K562 (cell line): ENCODE results near the gene MXI1. TPM values are rescaled to one million over a fixed set of nuclear protein-coding genes. Genes with fewer than 3 reads are reported as not detected.

Experiments
- DLX4 ChIP-seq: fragments of 250-450 bp; sonication (Bioruptor Pico); IDR thresholded peaks from 2 replicates; pipeline ENCODE4 v1.6.1; 2021; ENCODE audit warnings: mild to moderate bottlenecking
- FOS ChIP-seq: IDR thresholded peaks from 3 replicates; pipeline ENCODE4 v1.6.1; 2011; ENCODE audit not compliant: insufficient read length; ENCODE audit errors: extremely low read depth
- FOXP4 ChIP-seq: sonication (generic); formaldehyde crosslinking; IDR thresholded peaks from 2 replicates; pipeline ENCODE4 v1.8.0; 2022; ENCODE audit warnings: mild to moderate bottlenecking, missing genetic modification reagents, borderline replicate concordance
- HEY1 ChIP-seq: fragments of 250-450 bp; sonication (Bioruptor Pico); IDR thresholded peaks from 2 replicates; pipeline ENCODE4 v1.5.0; 2020; ENCODE audit warnings: mild to moderate bottlenecking, moderate library complexity, borderline replicate concordance
- HNRNPL ChIP-seq: fragments of 200-400 bp; formaldehyde crosslinking; IDR thresholded peaks from 2 replicates; pipeline ENCODE4 v1.6.1; 2017; ENCODE audit warnings: low read depth, mild to moderate bottlenecking, low read length
- ILK ChIP-seq: fragments of 450-650 bp; IDR thresholded peaks from 2 replicates; pipeline ENCODE4 v1.6.1; 2016; ENCODE audit warnings: missing genetic modification characterization, low read depth, mild to moderate bottlenecking, missing compliant biosample characterization, moderate library complexity, borderline replicate concordance
- KDM2B ChIP-seq: fragments of 250-450 bp; sonication (Bioruptor Pico); IDR thresholded peaks from 2 replicates; pipeline ENCODE4 v1.8.0; 2021; ENCODE audit warnings: mild to moderate bottlenecking, moderate library complexity
- KLF16 ChIP-seq: IDR thresholded peaks from 2 replicates; pipeline ENCODE4 v1.6.1; 2016; ENCODE audit warnings: antibody characterized with exemption
- MAZ ChIP-seq, 2 experiments: fragments of 450-650 bp in 1 of 2; sonication (generic) in 1 of 2; formaldehyde crosslinking; IDR thresholded peaks in 1 of 2; conservative IDR thresholded peaks in 1 of 2; 2 replicates each; pipeline versions ENCODE4 v1.4.0 to v1.5.0; 2020; ENCODE audit warnings: mild to moderate bottlenecking in 1 of 2, missing genetic modification reagents in 1 of 2
- MLX ChIP-seq, 2 experiments: fragments of 450-650 bp in 1 of 2; sonication (generic) in 1 of 2; formaldehyde crosslinking; conservative IDR thresholded peaks; 2 replicates each; pipeline versions ENCODE4 v1.4.0 to v1.8.1; 2020 to 2022; ENCODE audit warnings: mild to moderate bottlenecking in 1 of 2, missing genetic modification reagents in 1 of 2
- OTX1 ChIP-seq: fragments of 450-650 bp; formaldehyde crosslinking; IDR thresholded peaks from 2 replicates; pipeline ENCODE4 v1.4.0; 2022; ENCODE audit warnings: mild to moderate bottlenecking
- RBM14 ChIP-seq: fragments of 200-400 bp; formaldehyde crosslinking; IDR thresholded peaks from 2 replicates; pipeline ENCODE4 v1.6.1; 2018; ENCODE audit warnings: low read depth, mild to moderate bottlenecking, low read length, moderate library complexity, borderline replicate concordance; ENCODE audit not compliant: insufficient read depth
- RBM22 ChIP-seq: fragments of 200-400 bp; formaldehyde crosslinking; IDR thresholded peaks from 2 replicates; pipeline ENCODE4 v1.6.1; 2018; ENCODE audit warnings: low read length, low read depth; ENCODE audit not compliant: poor library complexity, severe bottlenecking
- RREB1 ChIP-seq: fragments of 250-450 bp; sonication (Bioruptor Pico); IDR thresholded peaks from 2 replicates; pipeline ENCODE4 v1.4.0; 2020
- TAF1 ChIP-seq: IDR thresholded peaks from 2 replicates; pipeline ENCODE4 v1.6.1; 2011; ENCODE audit warnings: mild to moderate bottlenecking, low read length, moderate library complexity; ENCODE audit not compliant: insufficient read depth, control insufficient read depth, severe bottlenecking; ENCODE audit errors: extremely low read depth
- TAF15 ChIP-seq: fragments of 200-400 bp; formaldehyde crosslinking; IDR thresholded peaks from 2 replicates; pipeline ENCODE4 v1.6.1; 2017; ENCODE audit warnings: mild to moderate bottlenecking, low read depth, low read length, moderate library complexity
- TAL1 ChIP-seq: fragments of 450-650 bp; IDR thresholded peaks from 2 replicates; pipeline ENCODE4 v1.6.1; 2016; ENCODE audit warnings: mild to moderate bottlenecking
- ZC3H11A ChIP-seq: IDR thresholded peaks from 2 replicates; pipeline ENCODE4 v1.6.1; 2012; ENCODE audit warnings: low read depth, low read length, improper control_type of control experiment
- polyA plus RNA-seq, 8 experiments: library from polyadenylated mRNA; depleted of rRNA in 4 of 8; stranded (reverse) in 5 of 8; unstranded in 3 of 8; fragments of >200 nt; fragmentation: Nextera tagmentation in 2 of 8; fragmentation: Illumina TruSeq in 1 of 8; extraction: Ambion mirVana in 2 of 8; extraction: Trizol in 1 of 8; gene quantifications; 2 replicates each; pipeline versions ENCODE4 v1.2.1 to v1.2.3, GENCODE V29; 2011 to 2014; ENCODE audit warnings: inconsistent platforms in 1 of 8, missing spikeins in 1 of 8
- total RNA-seq, 7 experiments: library from RNA; depleted of rRNA in 6 of 7; stranded (reverse); fragments of >200 nt in 6 of 7; fragmentation: Illumina TruSeq in 2 of 7; extraction: Trizol in 2 of 7; gene quantifications; 2 replicates each; pipeline versions ENCODE4 v1.2.1 to v1.2.3, GENCODE V29; 2011 to 2021; ENCODE audit warnings: low replicate concordance in 1 of 7

MXI1 gene
- total and polyA plus RNA-seq, 9 of the 15 experiments (the other 6 are each of a cell fraction or from before 2014, with no cell fraction given) = 9.1 to 23.7 (median 14.8) TPM

- no peak for TF ChIP-seq RREB1
- no peak for TF ChIP-seq DLX4 (CRISPR knock-in tag)
- TF ChIP-seq ILK (tag) = no peak
- no peak for TF ChIP-seq TAF15
- no peak for TF ChIP-seq RBM22
- TF ChIP-seq FOS = no peak
- TF ChIP-seq RBM14 = no peak
- TF ChIP-seq HNRNPL = peak; percentile 52; the same call in 1 of the 2 replicates
- TF ChIP-seq KDM2B = no peak
- TF ChIP-seq KLF16 = no peak
- TF ChIP-seq HEY1 (CRISPR knock-in tag) = no peak
- no peak for TF ChIP-seq ZC3H11A
- TF ChIP-seq MLX (CRISPR knock-in tag; conservative IDR thresholded peaks at IDR 0.05) = no peak
- TF ChIP-seq OTX1 = no peak
- TF ChIP-seq TAF1 = peak; percentile 36
- peak in 1 of 2 experiments; percentile 87; a peak in 2 of 4 replicates for TF ChIP-seq MAZ (CRISPR knock-in tag; conservative IDR thresholded peaks at IDR 0.05 in 1 of 2, IDR thresholded peaks at IDR 0.05 in 1 of 2)
- TF ChIP-seq FOXP4 (CRISPR knock-in tag) = no peak
- TF ChIP-seq TAL1 = no peak
Measured at GRCh38 chr10:110225756-110226542, 18.5 kb downstream of the MXI1 start (continued).
